B cell (primary cell): ENCODE data around the gene RXFP1.

Source experiments
- EZH2 ChIP-seq: IDR thresholded peaks from 2 replicates; pipeline ENCODE4 v1.6.1; 2012; ENCODE audit warnings: borderline replicate concordance, low read depth, mild to moderate bottlenecking, moderate library complexity, low read length; ENCODE audit not compliant: insufficient read depth, poor library complexity, severe bottlenecking
- TF ChIP-seq, protein P1 (sequence below): fragments of 200-600 bp; IDR thresholded peaks from one replicate; pipeline ENCODE4 v1.8.0; 2022; ENCODE audit warnings: antibody characterized with exemption, mild to moderate bottlenecking

DNA sequence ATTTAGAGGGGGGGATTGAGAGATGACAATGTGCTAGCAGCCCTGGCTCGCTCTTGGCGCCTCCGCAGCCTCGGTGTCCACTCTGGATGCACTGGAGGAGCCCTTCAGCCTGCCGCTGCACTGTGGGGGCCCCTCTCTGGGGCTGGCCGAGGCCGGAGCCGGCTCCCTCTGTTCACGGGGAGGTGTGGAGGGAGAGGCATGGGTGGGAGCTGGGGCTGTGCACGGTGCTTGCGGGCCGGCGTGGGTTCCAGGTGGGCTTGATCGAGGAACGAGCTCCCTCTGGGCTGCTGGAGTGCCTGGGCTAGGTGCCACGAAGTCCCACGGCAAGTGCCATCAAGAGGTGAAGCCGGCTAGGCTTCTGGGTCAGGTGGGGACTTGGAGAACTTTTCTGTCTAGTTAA, 143.1 kb downstream of the RXFP1 start:
- TF ChIP-seq, protein P1, sequence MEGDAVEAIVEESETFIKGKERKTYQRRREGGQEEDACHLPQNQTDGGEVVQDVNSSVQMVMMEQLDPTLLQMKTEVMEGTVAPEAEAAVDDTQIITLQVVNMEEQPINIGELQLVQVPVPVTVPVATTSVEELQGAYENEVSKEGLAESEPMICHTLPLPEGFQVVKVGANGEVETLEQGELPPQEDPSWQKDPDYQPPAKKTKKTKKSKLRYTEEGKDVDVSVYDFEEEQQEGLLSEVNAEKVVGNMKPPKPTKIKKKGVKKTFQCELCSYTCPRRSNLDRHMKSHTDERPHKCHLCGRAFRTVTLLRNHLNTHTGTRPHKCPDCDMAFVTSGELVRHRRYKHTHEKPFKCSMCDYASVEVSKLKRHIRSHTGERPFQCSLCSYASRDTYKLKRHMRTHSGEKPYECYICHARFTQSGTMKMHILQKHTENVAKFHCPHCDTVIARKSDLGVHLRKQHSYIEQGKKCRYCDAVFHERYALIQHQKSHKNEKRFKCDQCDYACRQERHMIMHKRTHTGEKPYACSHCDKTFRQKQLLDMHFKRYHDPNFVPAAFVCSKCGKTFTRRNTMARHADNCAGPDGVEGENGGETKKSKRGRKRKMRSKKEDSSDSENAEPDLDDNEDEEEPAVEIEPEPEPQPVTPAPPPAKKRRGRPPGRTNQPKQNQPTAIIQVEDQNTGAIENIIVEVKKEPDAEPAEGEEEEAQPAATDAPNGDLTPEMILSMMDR = no peak
- TF ChIP-seq EZH2 = no peak
